Measurements from ENCODE around the gene ZNF680. TPM values are rescaled to one million over a fixed set of nuclear protein-coding genes. Genes with fewer than 3 reads are reported as not detected.
A peak's percentile ranks its signal among the peaks of the same experiment; 100 is the strongest.

The ZNF680 gene
- total RNA-seq = 10 to 100 TPM; 13.6 to 13.7 TPM

- Mint-ChIP-seq H3K27me3 (no peaks in the 10 kb centered on the region), H3K4me3 (peak within 1 kb of the TSS; percentile 100), H3K4me1 (ENCODE audit: low read depth) (peaks cover 20% of the 10 kb centered on the region), H3K9me3 (peaks cover 7% of the 10 kb centered on the region), H3K27ac (peak within 1 kb of the TSS; percentile 100), H3K36me3 (ENCODE audit: low read depth) (peaks cover 31% of the 10 kb centered on the region)
- POLR2A ChIA-PET = interaction anchor here (0.7 to 1.9 kb wide), 5 partner anchors 104 to 1552 kb away, joined by 3 to 7 read pairs (median 3); partner anchors contain the start of gene ZNF736
- peak; percentile 96 for DNase-seq
- CTCF ChIA-PET = interaction anchor here (1.3 to 1.9 kb wide), 3 partner anchors 10 to 255 kb away, joined by 3 to 5 read pairs (median 4); no protein-coding TSS in a partner anchor
- TF ChIP-seq, protein P1, sequence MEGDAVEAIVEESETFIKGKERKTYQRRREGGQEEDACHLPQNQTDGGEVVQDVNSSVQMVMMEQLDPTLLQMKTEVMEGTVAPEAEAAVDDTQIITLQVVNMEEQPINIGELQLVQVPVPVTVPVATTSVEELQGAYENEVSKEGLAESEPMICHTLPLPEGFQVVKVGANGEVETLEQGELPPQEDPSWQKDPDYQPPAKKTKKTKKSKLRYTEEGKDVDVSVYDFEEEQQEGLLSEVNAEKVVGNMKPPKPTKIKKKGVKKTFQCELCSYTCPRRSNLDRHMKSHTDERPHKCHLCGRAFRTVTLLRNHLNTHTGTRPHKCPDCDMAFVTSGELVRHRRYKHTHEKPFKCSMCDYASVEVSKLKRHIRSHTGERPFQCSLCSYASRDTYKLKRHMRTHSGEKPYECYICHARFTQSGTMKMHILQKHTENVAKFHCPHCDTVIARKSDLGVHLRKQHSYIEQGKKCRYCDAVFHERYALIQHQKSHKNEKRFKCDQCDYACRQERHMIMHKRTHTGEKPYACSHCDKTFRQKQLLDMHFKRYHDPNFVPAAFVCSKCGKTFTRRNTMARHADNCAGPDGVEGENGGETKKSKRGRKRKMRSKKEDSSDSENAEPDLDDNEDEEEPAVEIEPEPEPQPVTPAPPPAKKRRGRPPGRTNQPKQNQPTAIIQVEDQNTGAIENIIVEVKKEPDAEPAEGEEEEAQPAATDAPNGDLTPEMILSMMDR (IDR thresholded peaks at IDR 0.05) = no peak
- ATAC-seq = peak; percentile 99
- intact Hi-C loops (cut with micrococcal nuclease) = loop anchor here (10.0 kb wide), 1 partner anchor 122 kb away; no protein-coding TSS in a partner anchor
Measured at GRCh38 chr7:64562626-64563278, at the start of gene ZNF680. TSS of gene ZNF680 (minus strand) at chr7:64563071. CDS start at chr7:64562954, 117 bp downstream.

DNA sequence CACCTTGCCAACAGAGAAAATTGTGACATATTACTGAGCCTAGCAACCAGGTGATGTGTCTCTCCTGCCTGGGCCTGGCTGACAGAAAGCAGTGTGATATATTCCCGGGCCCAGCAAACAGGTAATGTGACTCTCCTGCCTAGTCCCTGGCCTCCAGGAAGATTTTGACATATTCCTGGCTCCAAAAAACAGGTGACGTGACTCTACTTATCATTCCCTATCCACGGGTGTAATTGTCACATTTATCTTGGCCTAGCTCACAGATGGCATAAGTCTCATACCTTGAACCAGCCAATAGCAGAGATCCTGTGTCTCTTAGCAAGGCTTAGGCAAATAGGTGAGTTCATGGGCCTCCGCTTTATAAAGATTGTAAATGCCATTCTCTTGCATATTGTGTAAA lies 49.6 kb upstream of the ZNF680 start:
- intact Hi-C loops (cut with micrococcal nuclease) = no loop called here
- ATAC-seq (no peak), DNase-seq (no peak)
- CTCF ChIA-PET = no interaction called here
- H3K9me3 Mint-ChIP-seq = no peaks in the 10 kb centered on the region
- POLR2A ChIA-PET = no interaction called here
- no peaks in the 10 kb centered on the region for H3K4me1 Mint-ChIP-seq (ENCODE audit: low read depth)
- H3K27ac Mint-ChIP-seq = no peak overlapping the region
- TF ChIP-seq, protein P1 (IDR thresholded peaks at IDR 0.05) = no peak
- H3K4me3 Mint-ChIP-seq = no peak overlapping the region
- no peaks in the 10 kb centered on the region for H3K36me3 Mint-ChIP-seq (ENCODE audit: low read depth)
- H3K27me3 Mint-ChIP-seq = no peaks in the 10 kb centered on the region

- no peak for ATAC-seq
Measured at GRCh38 chr7:64611717-64612116, 48.8 kb upstream of the ZNF680 start.

DNA sequence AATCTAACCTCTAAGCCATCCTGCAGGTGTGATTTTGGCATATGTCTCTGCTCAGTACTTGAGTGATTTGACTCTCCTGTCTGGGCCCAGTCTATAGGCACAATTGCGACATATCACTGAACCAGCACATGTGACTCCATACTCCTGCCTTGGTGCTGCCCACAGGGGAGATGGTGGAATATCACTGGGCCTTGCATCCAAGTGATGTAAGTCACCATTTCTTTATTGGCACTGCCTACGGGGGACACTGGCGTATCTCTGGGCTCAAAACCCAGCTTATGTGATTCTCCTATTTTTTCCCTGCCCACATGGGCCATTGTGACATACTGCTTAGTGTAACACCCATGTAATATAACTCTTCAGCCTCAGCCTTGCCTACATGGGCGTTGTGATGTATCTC lies 48.1 kb upstream of the ZNF680 start:
- Mint-ChIP-seq H3K4me1 (ENCODE audit: low read depth) (no peaks in the 10 kb centered on the region), H3K27me3 (no peaks in the 10 kb centered on the region), H3K9me3 (no peaks in the 10 kb centered on the region), H3K27ac (no peak overlapping the region), H3K36me3 (ENCODE audit: low read depth) (no peaks in the 10 kb centered on the region), H3K4me3 (no peak overlapping the region)
- TF ChIP-seq, protein P1 (IDR thresholded peaks at IDR 0.05) = no peak
- ATAC-seq = no peak
- ChIA-PET POLR2A (no interaction called here), CTCF (no interaction called here)
- intact Hi-C loops (cut with micrococcal nuclease) = no loop called here
- no peak for DNase-seq

More at GRCh38 chr7:64611717-64612116, 48.8 kb upstream of the ZNF680 start:
- Mint-ChIP-seq H3K27ac (no peak overlapping the region), H3K27me3 (no peaks in the 10 kb centered on the region), H3K36me3 (ENCODE audit: low read depth) (no peaks in the 10 kb centered on the region), H3K4me1 (ENCODE audit: low read depth) (no peaks in the 10 kb centered on the region), H3K4me3 (no peak overlapping the region), H3K9me3 (no peaks in the 10 kb centered on the region)
- POLR2A ChIA-PET = no interaction called here
- no peak for DNase-seq
- intact Hi-C loops (cut with micrococcal nuclease) = no loop called here
- CTCF ChIA-PET = no interaction called here
- TF ChIP-seq, protein P1 (IDR thresholded peaks at IDR 0.05) = no peak

DNA sequence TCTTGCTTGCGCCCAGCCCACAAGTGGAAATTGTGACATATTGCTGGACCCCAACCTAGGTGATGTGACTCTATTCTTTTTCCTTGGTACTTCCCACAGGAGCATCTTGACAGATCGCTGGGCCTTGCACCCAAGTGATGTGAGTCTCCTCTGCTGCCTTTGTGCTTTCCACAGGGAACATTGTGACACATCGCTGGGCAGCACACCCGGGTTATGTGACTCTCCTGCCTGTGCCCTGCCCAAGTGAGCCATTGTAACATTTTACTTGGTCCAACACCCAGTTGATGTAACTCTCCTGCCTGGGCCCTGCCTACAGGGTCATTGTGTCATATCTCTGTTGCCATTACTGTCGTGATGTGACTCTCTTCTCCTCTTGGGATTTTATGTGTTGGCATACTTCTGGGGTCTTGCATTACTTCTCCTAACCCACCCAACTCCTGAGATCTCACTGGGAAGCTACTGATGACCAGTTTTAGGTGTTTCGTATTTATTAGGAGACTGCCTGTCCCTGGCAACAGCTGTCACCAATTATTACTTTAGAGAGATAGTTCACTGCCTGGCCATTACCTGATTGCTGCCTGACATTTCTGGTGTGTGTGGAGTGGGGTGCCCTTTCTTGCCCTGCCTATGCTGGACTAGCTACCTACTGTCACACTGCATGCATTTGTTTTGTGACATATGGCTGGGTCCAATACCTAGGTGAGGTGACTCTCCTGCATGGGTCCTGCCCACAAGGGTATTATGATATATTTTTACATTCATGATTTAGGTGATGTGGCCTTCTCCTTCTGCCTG lies 45.4 kb upstream of the ZNF680 start:
- Mint-ChIP-seq H3K27me3 (no peaks in the 10 kb centered on the region), H3K9me3 (no peaks in the 10 kb centered on the region), H3K27ac (no peak overlapping the region), H3K4me3 (no peak overlapping the region), H3K36me3 (ENCODE audit: low read depth) (no peaks in the 10 kb centered on the region), H3K4me1 (ENCODE audit: low read depth) (no peaks in the 10 kb centered on the region)
- TF ChIP-seq, protein P1 (IDR thresholded peaks at IDR 0.05) = no peak
- POLR2A ChIA-PET = no interaction called here
- intact Hi-C loops (cut with micrococcal nuclease) = no loop called here
- ATAC-seq (no peak), DNase-seq (no peak)
- CTCF ChIA-PET = no interaction called here
